ENCODE results near the gene MRPS5.

MRPS5 gene

GRCh38 chr2:95046371-95047112, 75.1 kb downstream of the MRPS5 start:
- TF ChIP-seq FOXP2 (optimal IDR thresholded peaks at IDR 0.05; ENCODE audit: borderline replicate concordance, extremely low read depth, extremely low read length, insufficient read depth) (no peak), POLR2AphosphoS5 (IDR thresholded peaks at IDR 0.05; ENCODE audit: low read depth, low read length) (no peak), REST (IDR thresholded peaks at IDR 0.05; ENCODE audit: insufficient read depth in 1 of 2, low read depth in 2 of 2, low read length in 2 of 2) (no peak), SIN3A (IDR thresholded peaks at IDR 0.05; ENCODE audit: borderline replicate concordance, insufficient read depth, low read length) (no peak), TAF1 (IDR thresholded peaks at IDR 0.05; ENCODE audit: borderline replicate concordance, insufficient read depth, low read length) (no peak)

GRCh38 chr2:95044601-95045000, 77.0 kb downstream of the MRPS5 start:
- TF ChIP-seq SIN3A (IDR thresholded peaks at IDR 0.05; ENCODE audit: borderline replicate concordance, insufficient read depth, low read length), result no peak
- no peak for TF ChIP-seq REST (IDR thresholded peaks at IDR 0.05; ENCODE audit: insufficient read depth in 1 of 2, low read depth in 2 of 2, low read length in 2 of 2)
- TF ChIP-seq TAF1 (IDR thresholded peaks at IDR 0.05; ENCODE audit: borderline replicate concordance, insufficient read depth, low read length), result no peak
- TF ChIP-seq FOXP2 (optimal IDR thresholded peaks at IDR 0.05; ENCODE audit: borderline replicate concordance, extremely low read depth, extremely low read length, insufficient read depth), result no peak
- TF ChIP-seq POLR2AphosphoS5 (IDR thresholded peaks at IDR 0.05; ENCODE audit: low read depth, low read length), result no peak

GRCh38 chr2:95043300-95044093, 78.1 kb downstream of the MRPS5 start:
- TF ChIP-seq POLR2AphosphoS5 (IDR thresholded peaks at IDR 0.05; ENCODE audit: low read depth, low read length), result no peak

- TF ChIP-seq FOXP2 (optimal IDR thresholded peaks at IDR 0.05; ENCODE audit: borderline replicate concordance, extremely low read depth, extremely low read length, insufficient read depth), result no peak
Observed at GRCh38 chr2:95042472-95043271, 78.9 kb downstream of the MRPS5 start.

GRCh38 chr2:95041824-95042442, 79.7 kb downstream of the MRPS5 start:
- TF ChIP-seq REST (IDR thresholded peaks at IDR 0.05; ENCODE audit: insufficient read depth in 1 of 2, low read depth in 2 of 2, low read length in 2 of 2), result no peak
- TF ChIP-seq FOXP2 (optimal IDR thresholded peaks at IDR 0.05; ENCODE audit: borderline replicate concordance, extremely low read depth, extremely low read length, insufficient read depth), result no peak
- TF ChIP-seq TAF1 (IDR thresholded peaks at IDR 0.05; ENCODE audit: borderline replicate concordance, insufficient read depth, low read length), result no peak
